Measurements from ENCODE around the gene RAB3B.
"Not testable (repeated sequence)": the region's sequence is repeated elsewhere in the genome, so short reads cannot be mapped to it uniquely, and the experiment has no call there.

Gene RAB3B

GRCh38 chr1:51990478-51990965 is at the start of gene RAB3B:
Gene RAB3B, minus strand, starts transcription at chr1:51990700. Its CDS starts 13,583 bp downstream, at chr1:51977117.
- peak; percentile 72 for DNase-seq (ENCODE audit: low read depth)

GRCh38 chr1:52037909-52038308 is 47.4 kb upstream of the RAB3B start:
- DNase-seq (ENCODE audit: low read depth): no peak

GRCh38 chr1:52037402-52037814 is 46.9 kb upstream of the RAB3B start:
- DNase-seq (ENCODE audit: low read depth): no peak

GRCh38 chr1:52034050-52034384 is 43.5 kb upstream of the RAB3B start:
- DNase-seq (ENCODE audit: low read depth): no peak

- DNase-seq (ENCODE audit: low read depth): peak; percentile 77
These were observed 42.9 kb upstream of the RAB3B start, which contains the start of gene KTI12 for GRCh38 chr1:52033190-52034049. Gene KTI12, minus strand, starts transcription at chr1:52033810. Its CDS starts 49 bp downstream, at chr1:52033761.

GRCh38 chr1:52032785-52033131 is 42.3 kb upstream of the RAB3B start:
- no peak for DNase-seq (ENCODE audit: low read depth)

- no peak for DNase-seq (ENCODE audit: low read depth)
These were observed 41.8 kb upstream of the RAB3B start for GRCh38 chr1:52032124-52032784.

GRCh38 chr1:52028839-52029238 is 38.3 kb upstream of the RAB3B start:
- DNase-seq (ENCODE audit: low read depth): not testable (repeated sequence)

- DNase-seq (ENCODE audit: low read depth): no peak
These were observed 37.8 kb upstream of the RAB3B start for GRCh38 chr1:52028328-52028727.

GRCh38 chr1:52026278-52026677 is 35.8 kb upstream of the RAB3B start:
- no peak for DNase-seq (ENCODE audit: low read depth)

- no peak for DNase-seq (ENCODE audit: low read depth)
These were observed 31.6 kb upstream of the RAB3B start for GRCh38 chr1:52022133-52022532.

GRCh38 chr1:52008071-52008809 is 17.7 kb upstream of the RAB3B start:
- DNase-seq (ENCODE audit: low read depth): no peak

GRCh38 chr1:52007215-52008002 is 16.9 kb upstream of the RAB3B start:
- no peak for DNase-seq (ENCODE audit: low read depth)

GRCh38 chr1:52006081-52006553 is 15.6 kb upstream of the RAB3B start:
- DNase-seq (ENCODE audit: low read depth): not testable (repeated sequence)

GRCh38 chr1:52005548-52005947 is 15.0 kb upstream of the RAB3B start:
- DNase-seq (ENCODE audit: low read depth): not testable (repeated sequence)

GRCh38 chr1:52003877-52004276 is 13.4 kb upstream of the RAB3B start:
- no peak for DNase-seq (ENCODE audit: low read depth)

GRCh38 chr1:52002038-52002917 is 11.8 kb upstream of the RAB3B start:
- no peak for DNase-seq (ENCODE audit: low read depth)

GRCh38 chr1:51998701-51999100 is 8.2 kb upstream of the RAB3B start:
- DNase-seq (ENCODE audit: low read depth): no peak

GRCh38 chr1:51997974-51998382 is 7.5 kb upstream of the RAB3B start:
- DNase-seq (ENCODE audit: low read depth): no peak

All from activated T-cell treated with anti-CD3 and anti-CD28 coated beads for 1 hour (primary cell).